ENCODE data around the gene SP2.

Gene SP2

GRCh38 chr17:47856830-47857229 is 39.2 kb upstream of the SP2 start:
- peaks cover 40% of the 10 kb centered on the region for H3K4me1 ChIP-seq (ENCODE audit: control insufficient read depth, insufficient read depth, low read length)
- no peak overlapping the region for H3K4me3 ChIP-seq (ENCODE audit: low read depth, low read length)
- H3K9ac ChIP-seq (ENCODE audit: low read length), result no peak overlapping the region
- no peaks in the 10 kb centered on the region for H3K36me3 ChIP-seq (ENCODE audit: control insufficient read depth, insufficient read depth, low read length)
- peaks cover 60% of the 10 kb centered on the region for H3K27me3 ChIP-seq (ENCODE audit: control insufficient read depth, insufficient read depth, low read length)
- no peaks in the 10 kb centered on the region for H3K9me3 ChIP-seq (ENCODE audit: control insufficient read depth, insufficient read depth, low read depth, low read length)
- H3K27ac ChIP-seq (ENCODE audit: low read depth, low read length), result no peak overlapping the region

GRCh38 chr17:47857551-47858455 is 38.2 kb upstream of the SP2 start:
- H3K9ac ChIP-seq (ENCODE audit: low read length), result no peak overlapping the region
- no peaks in the 10 kb centered on the region for H3K36me3 ChIP-seq (ENCODE audit: control insufficient read depth, insufficient read depth, low read length)
- peaks cover 50% of the 10 kb centered on the region for H3K27me3 ChIP-seq (ENCODE audit: control insufficient read depth, insufficient read depth, low read length)
- no peak overlapping the region for H3K27ac ChIP-seq (ENCODE audit: low read depth, low read length)
- no peak overlapping the region for H3K4me3 ChIP-seq (ENCODE audit: low read depth, low read length)
- H3K9me3 ChIP-seq (ENCODE audit: control insufficient read depth, insufficient read depth, low read depth, low read length), result no peaks in the 10 kb centered on the region
- H3K4me1 ChIP-seq (ENCODE audit: control insufficient read depth, insufficient read depth, low read length), result peaks cover 34% of the 10 kb centered on the region; the same call in 1 of the 2 replicates

GRCh38 chr17:47860386-47860785 is 35.6 kb upstream of the SP2 start:
- peaks cover 27% of the 10 kb centered on the region; the same call in 1 of the 2 replicates for H3K4me1 ChIP-seq (ENCODE audit: control insufficient read depth, insufficient read depth, low read length)
- no peaks in the 10 kb centered on the region for H3K36me3 ChIP-seq (ENCODE audit: control insufficient read depth, insufficient read depth, low read length)
- H3K4me3 ChIP-seq (ENCODE audit: low read depth, low read length), result no peak overlapping the region
- H3K27me3 ChIP-seq (ENCODE audit: control insufficient read depth, insufficient read depth, low read length), result peaks cover 29% of the 10 kb centered on the region
- H3K9me3 ChIP-seq (ENCODE audit: control insufficient read depth, insufficient read depth, low read depth, low read length), result no peaks in the 10 kb centered on the region
- no peak overlapping the region for H3K27ac ChIP-seq (ENCODE audit: low read depth, low read length)
- no peak overlapping the region for H3K9ac ChIP-seq (ENCODE audit: low read length)

GRCh38 chr17:47862621-47863440 is 33.2 kb upstream of the SP2 start:
- Histone ChIP-seq H3K27me3 (ENCODE audit: control insufficient read depth, insufficient read depth, low read length) (peaks cover 26% of the 10 kb centered on the region), H3K36me3 (ENCODE audit: control insufficient read depth, insufficient read depth, low read length) (no peaks in the 10 kb centered on the region), H3K4me3 (ENCODE audit: low read depth, low read length) (no peak overlapping the region), H3K9me3 (ENCODE audit: control insufficient read depth, insufficient read depth, low read depth, low read length) (no peaks in the 10 kb centered on the region), H3K27ac (ENCODE audit: low read depth, low read length) (no peak overlapping the region), H3K9ac (ENCODE audit: low read length) (no peak overlapping the region), H3K4me1 (ENCODE audit: control insufficient read depth, insufficient read depth, low read length) (peaks cover 13% of the 10 kb centered on the region; the same call in 1 of the 2 replicates)

- peaks cover 31% of the 10 kb centered on the region for H3K27me3 ChIP-seq (ENCODE audit: control insufficient read depth, insufficient read depth, low read length)
- peaks cover 18% of the 10 kb centered on the region for H3K4me1 ChIP-seq (ENCODE audit: control insufficient read depth, insufficient read depth, low read length)
- H3K36me3 ChIP-seq (ENCODE audit: control insufficient read depth, insufficient read depth, low read length), result no peaks in the 10 kb centered on the region
- H3K9ac ChIP-seq (ENCODE audit: low read length), result no peak overlapping the region
- H3K4me3 ChIP-seq (ENCODE audit: low read depth, low read length), result no peak overlapping the region
- no peaks in the 10 kb centered on the region for H3K9me3 ChIP-seq (ENCODE audit: control insufficient read depth, insufficient read depth, low read depth, low read length)
- no peak overlapping the region for H3K27ac ChIP-seq (ENCODE audit: low read depth, low read length)
Measured at GRCh38 chr17:47864791-47865216, 31.2 kb upstream of the SP2 start.

- H3K4me1 ChIP-seq (ENCODE audit: control insufficient read depth, insufficient read depth, low read length), result peaks cover 28% of the 10 kb centered on the region
- H3K9me3 ChIP-seq (ENCODE audit: control insufficient read depth, insufficient read depth, low read depth, low read length), result no peaks in the 10 kb centered on the region
- no peaks in the 10 kb centered on the region for H3K36me3 ChIP-seq (ENCODE audit: control insufficient read depth, insufficient read depth, low read length)
- H3K4me3 ChIP-seq (ENCODE audit: low read depth, low read length), result no peak overlapping the region
- H3K27me3 ChIP-seq (ENCODE audit: control insufficient read depth, insufficient read depth, low read length), result peaks cover 46% of the 10 kb centered on the region
- no peak overlapping the region for H3K27ac ChIP-seq (ENCODE audit: low read depth, low read length)
- no peak overlapping the region for H3K9ac ChIP-seq (ENCODE audit: low read length)
Measured at GRCh38 chr17:47866941-47867340, 29.1 kb upstream of the SP2 start.

- no peak overlapping the region for H3K4me3 ChIP-seq (ENCODE audit: low read depth, low read length)
- H3K27ac ChIP-seq (ENCODE audit: low read depth, low read length), result no peak overlapping the region
- no peaks in the 10 kb centered on the region for H3K36me3 ChIP-seq (ENCODE audit: control insufficient read depth, insufficient read depth, low read length)
- no peaks in the 10 kb centered on the region for H3K9me3 ChIP-seq (ENCODE audit: control insufficient read depth, insufficient read depth, low read depth, low read length)
- H3K9ac ChIP-seq (ENCODE audit: low read length), result no peak overlapping the region
- H3K27me3 ChIP-seq (ENCODE audit: control insufficient read depth, insufficient read depth, low read length), result peaks cover 49% of the 10 kb centered on the region
- H3K4me1 ChIP-seq (ENCODE audit: control insufficient read depth, insufficient read depth, low read length), result peaks cover 31% of the 10 kb centered on the region
Measured at GRCh38 chr17:47867813-47868533, 28.1 kb upstream of the SP2 start.

- H3K9ac ChIP-seq (ENCODE audit: low read length), result no peak overlapping the region
- H3K36me3 ChIP-seq (ENCODE audit: control insufficient read depth, insufficient read depth, low read length), result no peaks in the 10 kb centered on the region
- peaks cover 49% of the 10 kb centered on the region for H3K27me3 ChIP-seq (ENCODE audit: control insufficient read depth, insufficient read depth, low read length)
Measured at GRCh38 chr17:47869114-47869513, 26.9 kb upstream of the SP2 start.

GRCh38 chr17:47870056-47870455 is 26.0 kb upstream of the SP2 start:
- H3K4me1 ChIP-seq (ENCODE audit: control insufficient read depth, insufficient read depth, low read length), result peaks cover 45% of the 10 kb centered on the region
- peaks cover 48% of the 10 kb centered on the region for H3K27me3 ChIP-seq (ENCODE audit: control insufficient read depth, insufficient read depth, low read length)
- H3K9ac ChIP-seq (ENCODE audit: low read length), result no peak overlapping the region
- no peaks in the 10 kb centered on the region for H3K9me3 ChIP-seq (ENCODE audit: control insufficient read depth, insufficient read depth, low read depth, low read length)
- no peaks in the 10 kb centered on the region for H3K36me3 ChIP-seq (ENCODE audit: control insufficient read depth, insufficient read depth, low read length)
- H3K4me3 ChIP-seq (ENCODE audit: low read depth, low read length), result no peak overlapping the region
- no peak overlapping the region for H3K27ac ChIP-seq (ENCODE audit: low read depth, low read length)

More at GRCh38 chr17:47869114-47869513, 26.9 kb upstream of the SP2 start:
- no peak overlapping the region for H3K27ac ChIP-seq (ENCODE audit: low read depth, low read length)
- no peak overlapping the region for H3K4me3 ChIP-seq (ENCODE audit: low read depth, low read length)
- no peaks in the 10 kb centered on the region for H3K9me3 ChIP-seq (ENCODE audit: control insufficient read depth, insufficient read depth, low read depth, low read length)
- H3K4me1 ChIP-seq (ENCODE audit: control insufficient read depth, insufficient read depth, low read length), result peaks cover 39% of the 10 kb centered on the region

- H3K4me3 ChIP-seq (ENCODE audit: low read depth, low read length), result no peak overlapping the region
- H3K9ac ChIP-seq (ENCODE audit: low read length), result no peak overlapping the region
- H3K9me3 ChIP-seq (ENCODE audit: control insufficient read depth, insufficient read depth, low read depth, low read length), result no peaks in the 10 kb centered on the region
- no peak overlapping the region for H3K27ac ChIP-seq (ENCODE audit: low read depth, low read length)
- peaks cover 54% of the 10 kb centered on the region for H3K4me1 ChIP-seq (ENCODE audit: control insufficient read depth, insufficient read depth, low read length)
- no peaks in the 10 kb centered on the region for H3K36me3 ChIP-seq (ENCODE audit: control insufficient read depth, insufficient read depth, low read length)
- H3K27me3 ChIP-seq (ENCODE audit: control insufficient read depth, insufficient read depth, low read length), result peaks cover 39% of the 10 kb centered on the region
Measured at GRCh38 chr17:47871048-47871447, 25.0 kb upstream of the SP2 start.
